A549 (cell line): ENCODE results near the gene UBAP2. TPM values are rescaled to one million over a fixed set of nuclear protein-coding genes. Genes with fewer than 3 reads are reported as not detected.
A peak's percentile ranks its signal among the peaks of the same experiment; 100 is the strongest.

Experiments used
- ATAC-seq, 2 experiments: fragments of 200-7000 bp in 1 of 2; fragments of >200 bp in 1 of 2; cut with Nextera tagmentation in 1 of 2; cut with Tn5 transposase in 1 of 2; 3 replicates each; pipeline versions ENCODE4 v1.8.0 to v1.9.1; 2018 to 2020; ENCODE audit warnings: mild to moderate bottlenecking in 1 of 2, moderate library complexity in 1 of 2
- CTCF ChIA-PET: fragments of 300-600 bp; sonication (Branson Sonifier 250); formaldehyde crosslinking; extraction: SDS; loops from one replicate; lab custom pipeline; 2021; ENCODE audit warnings: antibody characterized with exemption, inconsistent platforms; lab: Yijun Ruan, JAX
- POLR2A ChIA-PET: fragments of 350-600 bp; formaldehyde crosslinking; extraction: SDS; loops from one replicate; lab custom pipeline; 2021; ENCODE audit warnings: antibody characterized with exemption, inconsistent platforms; lab: Yijun Ruan, JAX
- DNase-seq, 2 experiments: peaks; one replicate each; pipeline versions ENCODE4 v3.0.0 to v3.0.0-alpha.2; 2011 to 2016; ENCODE audit warnings: low read depth in 1 of 2, low spot score in 1 of 2
- FAIRE-seq: peaks from 2 replicates; lab custom pipeline; 2011; peaks lifted over from hg19 to GRCh38; lab: Jason Lieb, UNC
- H3K27ac ChIP-seq, 2 experiments: fragments of >200 bp; sonication (Bioruptor Twin); formaldehyde crosslinking; 3 replicates each; pipeline ENCODE4 v1.5.1; 2016 to 2017
- H3K4me1 ChIP-seq: fragments of >200 bp; sonication (Bioruptor Twin); formaldehyde crosslinking; 3 replicates; pipeline ENCODE4 v1.6.1; 2016
- H3K4me2 ChIP-seq: fragments of >200 bp; sonication (Bioruptor Twin); formaldehyde crosslinking; 3 replicates; pipeline ENCODE4 v1.6.1; 2016
- H3K4me3 ChIP-seq: fragments of >200 bp; sonication (Bioruptor Twin); formaldehyde crosslinking; 3 replicates; pipeline ENCODE4 v1.5.1; 2016
- H3K9me3 ChIP-seq: fragments of >200 bp; sonication (Bioruptor Twin); formaldehyde crosslinking; 3 replicates; pipeline ENCODE4 v1.6.1; 2016
- CBX2 ChIP-seq: fragments of 200-600 bp; sonication (generic); IDR thresholded peaks from 2 replicates; pipeline ENCODE4 v1.6.1; 2016; ENCODE audit warnings: low read depth, mild to moderate bottlenecking, borderline replicate concordance
- CEBPB ChIP-seq, 2 experiments: fragments of >200 bp in 1 of 2; sonication (Bioruptor Twin) in 1 of 2; formaldehyde crosslinking in 1 of 2; IDR thresholded peaks; 2 replicates each; pipeline ENCODE4 v1.6.1; 2012 to 2016
- EHF ChIP-seq: fragments of 250-450 bp; sonication (Bioruptor Pico); IDR thresholded peaks from 2 replicates; pipeline ENCODE4 v1.5.0; 2020; ENCODE audit warnings: mild to moderate bottlenecking
- FOSB ChIP-seq: fragments of 250-450 bp; sonication (Bioruptor Pico); IDR thresholded peaks from 2 replicates; pipeline ENCODE4 v1.5.0; 2020; ENCODE audit warnings: mild to moderate bottlenecking, moderate library complexity
- HOXB5 ChIP-seq: fragments of 250-450 bp; sonication (Bioruptor Pico); IDR thresholded peaks from 2 replicates; pipeline ENCODE4 v1.5.0; 2020; ENCODE audit warnings: mild to moderate bottlenecking, moderate library complexity
- JUN ChIP-seq, 2 experiments: fragments of >200 bp; sonication (Bioruptor Twin); formaldehyde crosslinking; IDR thresholded peaks; 2 replicates in 1 of 2; 3 replicates in 1 of 2; pipeline ENCODE4 v1.6.1; 2016 to 2017
- KDM1A ChIP-seq: fragments of 200-600 bp; sonication (generic); IDR thresholded peaks from 2 replicates; pipeline ENCODE4 v1.6.1; 2016; ENCODE audit warnings: low read depth, mild to moderate bottlenecking
- POLR2A ChIP-seq: IDR thresholded peaks from 2 replicates; pipeline ENCODE4 v1.6.1; 2012; ENCODE audit warnings: mild to moderate bottlenecking, low read length
- RCOR1 ChIP-seq: fragments of 150-350 bp; IDR thresholded peaks from 2 replicates; pipeline ENCODE4 v1.6.1; 2014; ENCODE audit warnings: antibody characterized with exemption, low read length, low read depth
- RNF2 ChIP-seq: fragments of 200-600 bp; sonication (generic); IDR thresholded peaks from 2 replicates; pipeline ENCODE4 v1.6.1; 2016; ENCODE audit warnings: low read depth, mild to moderate bottlenecking, antibody characterized with exemption, moderate library complexity, borderline replicate concordance
- TFCP2L1 ChIP-seq: fragments of 250-450 bp; sonication (Bioruptor Pico); IDR thresholded peaks from 2 replicates; pipeline ENCODE4 v1.5.0; 2021; ENCODE audit warnings: mild to moderate bottlenecking
- TP53 ChIP-seq: fragments of 250-450 bp; sonication (Bioruptor Pico); IDR thresholded peaks from 2 replicates; pipeline ENCODE4 v1.5.0; 2021; ENCODE audit warnings: mild to moderate bottlenecking, moderate library complexity
- ZSCAN20 ChIP-seq: fragments of 250-450 bp; sonication (Bioruptor Pico); IDR thresholded peaks from 2 replicates; pipeline ENCODE4 v1.8.0; 2022; ENCODE audit warnings: mild to moderate bottlenecking, moderate library complexity
- WGBS: methylation state at CpG from one replicate; pipeline ENCODE4 v1.1.6; 2017; ENCODE audit errors: missing lambda C conversion rate; 5-methylcytosine and 5-hydroxymethylcytosine counted together
- polyA plus RNA-seq, 4 experiments: library from polyadenylated mRNA; depleted of rRNA in 3 of 4; stranded (reverse); fragments of >200 nt; fragmentation: RNase III in 1 of 4; extraction: RNeasy Plus Mini Kit Qiagen cat#74134 plus additional on column Dnase treatment in 1 of 4; gene quantifications; 2 replicates in 3 of 4; 3 replicates in 1 of 4; pipeline ENCODE4 v1.2.3, GENCODE V29; 2011 to 2017
- TF ChIP-seq, protein P1 (sequence below): fragments of 250-450 bp; sonication (Bioruptor Pico); IDR thresholded peaks from 2 replicates; pipeline ENCODE4 v1.5.0; 2020; ENCODE audit warnings: low read depth, mild to moderate bottlenecking, moderate library complexity
- TF ChIP-seq, protein P2 (sequence below): IDR thresholded peaks from 2 replicates; pipeline ENCODE4 v1.6.1; 2012; ENCODE audit warnings: low read depth, borderline replicate concordance
- TF ChIP-seq, protein P3 (sequence below): fragments of 200-600 bp; sonication (generic); IDR thresholded peaks from 2 replicates; pipeline ENCODE4 v1.6.1; 2016; ENCODE audit warnings: antibody characterized with exemption, mild to moderate bottlenecking, moderate library complexity
- TF ChIP-seq, protein P4 (sequence below): fragments of 250-450 bp; sonication (Bioruptor Pico); IDR thresholded peaks from 2 replicates; pipeline ENCODE4 v1.5.0; 2021; ENCODE audit warnings: mild to moderate bottlenecking, moderate library complexity, borderline replicate concordance

The UBAP2 gene
- polyA plus RNA-seq, 2 of the 4 experiments (the other 2 are of a cell fraction) = 25.0 to 29.5 TPM

DNA sequence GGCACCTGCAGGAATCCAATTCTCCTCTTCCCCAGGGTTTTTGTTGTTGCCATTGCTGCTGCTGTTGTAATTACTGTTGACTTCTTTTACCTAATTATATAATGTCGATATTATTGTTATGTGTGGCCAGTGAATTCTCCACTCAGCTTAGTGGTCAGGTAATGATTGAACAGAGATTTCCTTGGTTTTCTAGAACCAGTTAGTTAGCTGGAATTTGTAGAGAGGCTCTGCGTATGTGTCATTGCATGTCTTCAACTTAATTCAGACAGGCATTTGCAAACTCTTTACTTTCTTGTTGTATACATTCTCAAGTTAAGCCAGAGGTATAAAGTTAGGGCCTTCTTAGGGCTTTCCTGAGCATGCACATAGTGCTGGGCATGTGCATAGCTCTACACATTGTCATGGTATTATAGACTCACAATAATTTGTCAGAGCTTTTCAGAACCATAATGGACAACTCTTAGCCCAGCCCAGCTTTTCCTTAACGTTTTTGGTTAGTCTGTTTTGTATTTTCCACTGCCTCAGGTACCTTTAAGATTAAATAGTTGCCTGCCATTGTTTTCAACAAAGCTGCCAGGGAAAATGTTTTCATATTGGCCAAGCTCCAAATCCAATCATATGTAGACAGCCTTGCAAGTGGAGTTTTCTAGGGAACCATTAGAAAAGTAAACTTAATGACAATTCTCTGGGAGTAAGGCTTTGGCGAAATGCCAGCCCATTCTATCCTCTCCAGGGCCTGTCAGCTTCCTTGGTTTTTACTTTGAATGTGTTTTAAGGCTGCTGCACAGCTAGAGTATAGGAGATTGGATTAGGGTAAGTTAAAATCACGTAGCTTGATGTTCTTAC lies 163.6 kb downstream of the UBAP2 start (continued):
- TF ChIP-seq, protein P1, sequence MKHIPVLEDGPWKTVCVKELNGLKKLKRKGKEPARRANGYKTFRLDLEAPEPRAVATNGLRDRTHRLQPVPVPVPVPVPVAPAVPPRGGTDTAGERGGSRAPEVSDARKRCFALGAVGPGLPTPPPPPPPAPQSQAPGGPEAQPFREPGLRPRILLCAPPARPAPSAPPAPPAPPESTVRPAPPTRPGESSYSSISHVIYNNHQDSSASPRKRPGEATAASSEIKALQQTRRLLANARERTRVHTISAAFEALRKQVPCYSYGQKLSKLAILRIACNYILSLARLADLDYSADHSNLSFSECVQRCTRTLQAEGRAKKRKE (CRISPR knock-in tag) = no peak

DNA sequence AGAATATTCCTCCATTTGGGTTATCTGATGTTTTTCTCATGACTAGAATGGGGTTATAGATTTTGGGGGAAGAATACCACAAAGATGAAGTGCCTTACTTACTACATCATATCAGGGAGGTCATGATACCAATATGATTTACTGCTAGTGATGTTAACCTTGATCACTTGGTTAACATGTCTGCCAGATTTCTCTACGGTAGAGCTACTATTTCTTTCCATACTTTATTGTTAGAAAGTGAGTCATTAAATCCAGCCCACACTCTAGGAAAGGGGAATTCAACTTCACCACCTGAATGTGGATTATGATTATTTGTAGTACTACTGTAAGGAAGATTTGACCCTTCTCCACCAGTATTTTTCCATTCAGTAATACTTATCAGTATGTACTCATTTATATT lies 167.1 kb downstream of the UBAP2 start:
- WGBS = 46% methylated on average over 1 of the region's 1 CpG
- no peak for TF ChIP-seq RNF2
- TF ChIP-seq, protein P2, sequence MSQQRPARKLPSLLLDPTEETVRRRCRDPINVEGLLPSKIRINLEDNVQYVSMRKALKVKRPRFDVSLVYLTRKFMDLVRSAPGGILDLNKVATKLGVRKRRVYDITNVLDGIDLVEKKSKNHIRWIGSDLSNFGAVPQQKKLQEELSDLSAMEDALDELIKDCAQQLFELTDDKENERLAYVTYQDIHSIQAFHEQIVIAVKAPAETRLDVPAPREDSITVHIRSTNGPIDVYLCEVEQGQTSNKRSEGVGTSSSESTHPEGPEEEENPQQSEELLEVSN = no peak
- no peak for TF ChIP-seq ZSCAN20 (CRISPR knock-in tag)
- no peak for TF ChIP-seq KDM1A
- TF ChIP-seq JUN (IDR thresholded peaks at IDR 0.05) = no peak
- no peak for TF ChIP-seq HOXB5 (CRISPR knock-in tag)
- TF ChIP-seq FOSB = no peak
- TF ChIP-seq, protein P3, sequence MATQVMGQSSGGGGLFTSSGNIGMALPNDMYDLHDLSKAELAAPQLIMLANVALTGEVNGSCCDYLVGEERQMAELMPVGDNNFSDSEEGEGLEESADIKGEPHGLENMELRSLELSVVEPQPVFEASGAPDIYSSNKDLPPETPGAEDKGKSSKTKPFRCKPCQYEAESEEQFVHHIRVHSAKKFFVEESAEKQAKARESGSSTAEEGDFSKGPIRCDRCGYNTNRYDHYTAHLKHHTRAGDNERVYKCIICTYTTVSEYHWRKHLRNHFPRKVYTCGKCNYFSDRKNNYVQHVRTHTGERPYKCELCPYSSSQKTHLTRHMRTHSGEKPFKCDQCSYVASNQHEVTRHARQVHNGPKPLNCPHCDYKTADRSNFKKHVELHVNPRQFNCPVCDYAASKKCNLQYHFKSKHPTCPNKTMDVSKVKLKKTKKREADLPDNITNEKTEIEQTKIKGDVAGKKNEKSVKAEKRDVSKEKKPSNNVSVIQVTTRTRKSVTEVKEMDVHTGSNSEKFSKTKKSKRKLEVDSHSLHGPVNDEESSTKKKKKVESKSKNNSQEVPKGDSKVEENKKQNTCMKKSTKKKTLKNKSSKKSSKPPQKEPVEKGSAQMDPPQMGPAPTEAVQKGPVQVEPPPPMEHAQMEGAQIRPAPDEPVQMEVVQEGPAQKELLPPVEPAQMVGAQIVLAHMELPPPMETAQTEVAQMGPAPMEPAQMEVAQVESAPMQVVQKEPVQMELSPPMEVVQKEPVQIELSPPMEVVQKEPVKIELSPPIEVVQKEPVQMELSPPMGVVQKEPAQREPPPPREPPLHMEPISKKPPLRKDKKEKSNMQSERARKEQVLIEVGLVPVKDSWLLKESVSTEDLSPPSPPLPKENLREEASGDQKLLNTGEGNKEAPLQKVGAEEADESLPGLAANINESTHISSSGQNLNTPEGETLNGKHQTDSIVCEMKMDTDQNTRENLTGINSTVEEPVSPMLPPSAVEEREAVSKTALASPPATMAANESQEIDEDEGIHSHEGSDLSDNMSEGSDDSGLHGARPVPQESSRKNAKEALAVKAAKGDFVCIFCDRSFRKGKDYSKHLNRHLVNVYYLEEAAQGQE = no peak
- TF ChIP-seq RCOR1 = no peak
- no peak for TF ChIP-seq CBX2
- TF ChIP-seq, all 56 proteins: peak for 0
- H3K27ac ChIP-seq = no peak overlapping the region
- no peak overlapping the region for H3K4me3 ChIP-seq
- ChIA-PET POLR2A (no interaction called here), CTCF (interaction anchor here (0.6 to 1.0 kb wide), 4 partner anchors 13 to 136 kb away, joined by 3 read pairs; no protein-coding TSS in a partner anchor)
- H3K4me2 ChIP-seq = no peak overlapping the region
- DNase-seq = no peak
- no peaks in the 10 kb centered on the region for H3K9me3 ChIP-seq
- no peak for ATAC-seq
- H3K4me1 ChIP-seq = peaks cover 29% of the 10 kb centered on the region
- FAIRE-seq = no peak

DNA sequence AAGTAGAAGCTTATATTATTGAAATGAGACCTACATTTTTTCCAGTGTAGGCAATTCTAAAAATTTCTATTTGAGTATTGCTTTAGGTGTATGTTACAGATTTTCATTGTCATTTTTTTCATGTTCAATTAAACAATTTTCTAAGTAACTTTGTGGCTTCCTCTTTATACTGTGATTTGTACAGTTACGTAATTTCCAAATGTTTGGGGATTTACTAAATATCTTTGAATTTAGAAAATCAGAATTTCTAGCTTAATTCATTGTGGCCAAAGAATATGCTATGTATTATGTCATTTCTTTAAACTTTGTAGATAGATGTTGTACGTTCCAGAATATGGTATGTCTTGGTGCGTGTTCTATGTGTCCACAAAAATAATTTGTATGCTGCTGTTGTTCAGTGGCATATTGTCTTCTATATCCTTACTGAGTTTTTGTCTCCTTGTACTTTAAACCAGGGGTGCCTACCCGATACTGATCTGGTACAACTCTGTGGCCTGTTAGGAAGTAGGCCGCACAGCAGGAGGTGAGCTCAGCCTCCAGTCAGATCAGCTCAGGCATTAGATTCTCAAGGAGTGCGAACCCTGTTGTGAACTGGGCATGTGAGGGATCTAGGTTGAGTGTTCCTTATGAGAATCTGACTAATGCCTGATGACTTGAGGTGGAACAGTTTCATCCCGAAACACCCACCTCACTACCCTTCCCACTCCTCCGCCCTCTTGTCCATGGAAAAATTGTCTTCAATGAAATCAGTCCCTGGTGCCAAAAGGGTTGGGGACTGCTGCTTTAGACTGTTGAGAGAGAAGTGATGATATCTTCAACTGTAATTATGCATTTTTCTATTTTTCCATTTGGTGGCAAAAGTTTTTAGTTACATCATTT lies 168.2 kb downstream of the UBAP2 start:
- ATAC-seq = 0 out of 6 replicates have a peak, but pooled peaks of 1 of the 2 experiments have one; percentile 34
- CTCF ChIA-PET = interaction anchor here (0.9 to 2.6 kb wide), 6 partner anchors 13 to 158 kb away, joined by 3 to 10 read pairs (median 4); no protein-coding TSS in a partner anchor

More for the DNA sequence above, 168.2 kb downstream of the UBAP2 start:
- no peak overlapping the region for H3K4me2 ChIP-seq
- H3K4me3 ChIP-seq = no peak overlapping the region
- TF ChIP-seq TFCP2L1 (CRISPR knock-in tag) = no peak
- TF ChIP-seq, protein P4, sequence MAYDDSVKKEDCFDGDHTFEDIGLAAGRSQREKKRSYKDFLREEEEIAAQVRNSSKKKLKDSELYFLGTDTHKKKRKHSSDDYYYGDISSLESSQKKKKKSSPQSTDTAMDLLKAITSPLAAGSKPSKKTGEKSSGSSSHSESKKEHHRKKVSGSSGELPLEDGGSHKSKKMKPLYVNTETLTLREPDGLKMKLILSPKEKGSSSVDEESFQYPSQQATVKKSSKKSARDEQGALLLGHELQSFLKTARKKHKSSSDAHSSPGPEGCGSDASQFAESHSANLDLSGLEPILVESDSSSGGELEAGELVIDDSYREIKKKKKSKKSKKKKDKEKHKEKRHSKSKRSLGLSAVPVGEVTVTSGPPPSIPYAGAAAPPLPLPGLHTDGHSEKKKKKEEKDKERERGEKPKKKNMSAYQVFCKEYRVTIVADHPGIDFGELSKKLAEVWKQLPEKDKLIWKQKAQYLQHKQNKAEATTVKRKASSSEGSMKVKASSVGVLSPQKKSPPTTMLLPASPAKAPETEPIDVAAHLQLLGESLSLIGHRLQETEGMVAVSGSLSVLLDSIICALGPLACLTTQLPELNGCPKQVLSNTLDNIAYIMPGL (CRISPR knock-in tag) = no peak
- TF ChIP-seq EHF = no peak
- TF ChIP-seq POLR2A = no peak
- no peak for TF ChIP-seq CEBPB (IDR thresholded peaks at IDR 0.05)
- TF ChIP-seq TP53 (CRISPR knock-in tag) = no peak
- TF ChIP-seq, all 56 proteins: peak for 0
- WGBS = 94% methylated on average over 8 of the region's 8 CpGs
- no peak for FAIRE-seq
- POLR2A ChIA-PET = interaction anchor here (0.6 kb wide), 1 partner anchor 12 kb away, joined by 3 read pairs; no protein-coding TSS in a partner anchor
- peaks cover 32% of the 10 kb centered on the region for H3K4me1 ChIP-seq
- no peaks in the 10 kb centered on the region for H3K9me3 ChIP-seq
- DNase-seq = no peak
- no peak overlapping the region for H3K27ac ChIP-seq
